ENCODE measurements around the gene HMGN1.

The HMGN1 gene

DNA sequence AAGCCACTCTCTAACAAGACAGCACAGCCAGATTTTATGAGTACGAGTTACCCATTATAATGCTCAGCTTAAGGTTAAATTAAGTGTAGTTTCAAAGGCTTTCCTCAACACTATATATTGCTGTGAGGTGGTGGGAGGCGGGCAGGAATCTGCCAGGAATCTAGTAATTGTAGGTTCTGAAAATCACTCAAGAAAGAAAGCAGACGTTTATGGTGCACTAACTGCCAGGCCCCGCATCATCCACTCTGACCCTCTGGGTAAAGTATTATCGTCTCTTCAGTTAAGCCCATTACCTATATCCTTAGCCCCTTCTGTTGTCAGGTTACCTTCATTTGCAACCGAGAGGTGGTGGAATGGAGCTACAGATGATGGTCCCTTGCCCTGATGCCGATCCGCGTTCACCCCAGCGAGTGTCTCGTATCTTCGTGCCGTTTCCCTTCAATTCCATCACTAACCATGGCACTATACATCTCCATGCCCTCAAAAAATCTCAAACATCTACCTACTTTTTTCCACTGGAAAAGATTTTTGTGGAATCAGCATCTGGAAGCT is 12.4 kb downstream of the HMGN1 start:
- Histone ChIP-seq H4K20me1 (ENCODE audit: insufficient read depth, low read length, poor library complexity, severe bottlenecking) (no peaks in the 10 kb centered on the region), H3K4me1 (ENCODE audit: insufficient read depth, low read length, poor library complexity, severe bottlenecking) (no peaks in the 10 kb centered on the region), H3F3A (ENCODE audit: low read depth) (no peaks in the 10 kb centered on the region), H3K4me2 (ENCODE audit: low read depth, low read length, poor library complexity, severe bottlenecking) (no peak overlapping the region), H3K9me3 (ENCODE audit: insufficient read depth, low read depth, low read length) (no peaks in the 10 kb centered on the region), H3K9ac (ENCODE audit: low read depth, low read length, poor library complexity, severe bottlenecking) (no peak overlapping the region), H2AFZ (ENCODE audit: low read length) (no peak overlapping the region), H3K4me3 (ENCODE audit: low read length, poor library complexity, severe bottlenecking) (no peak overlapping the region), H3K79me2 (ENCODE audit: insufficient read depth, low read length) (no peaks in the 10 kb centered on the region), H3K27me3 (ENCODE audit: insufficient read depth, low read length, poor library complexity, severe bottlenecking) (no peaks in the 10 kb centered on the region), H3K36me3 (ENCODE audit: insufficient read depth, low read length) (peaks cover 9% of the 10 kb centered on the region), H3K9me2 (replicated peaks; ENCODE audit: low read depth, low read length) (no peaks in the 10 kb centered on the region)
- TF ChIP-seq EZH2phosphoT487 (IDR thresholded peaks at IDR 0.05; ENCODE audit: borderline replicate concordance) (no peak), CTCF (conservative IDR thresholded peaks at IDR 0.05; ENCODE audit: low read length) (no peak)

DNA sequence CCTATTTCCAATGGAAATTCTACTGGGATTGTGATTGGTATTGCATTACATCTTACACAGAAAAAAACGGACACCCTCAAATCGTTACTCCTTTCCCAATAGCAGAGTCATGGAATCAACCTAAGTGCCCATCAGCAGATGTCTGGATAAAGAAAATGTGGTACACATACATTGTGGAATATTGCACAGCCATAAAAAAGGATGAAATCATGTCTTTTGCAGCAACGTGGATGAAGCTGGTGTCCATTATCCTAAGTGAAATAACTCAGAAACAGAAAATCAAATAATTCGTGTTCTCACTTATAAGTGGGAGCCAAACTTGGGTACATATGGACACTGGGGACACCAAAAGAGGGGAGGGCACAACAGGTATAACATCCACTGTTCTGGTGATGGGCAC is 14.3 kb downstream of the HMGN1 start:
- H3K79me2 ChIP-seq (ENCODE audit: insufficient read depth, low read length): no peaks in the 10 kb centered on the region
- no peaks in the 10 kb centered on the region for H3F3A ChIP-seq (ENCODE audit: low read depth)
- no peaks in the 10 kb centered on the region for H3K4me1 ChIP-seq (ENCODE audit: insufficient read depth, low read length, poor library complexity, severe bottlenecking)
- H3K9ac ChIP-seq (ENCODE audit: low read depth, low read length, poor library complexity, severe bottlenecking): no peak overlapping the region
- H4K20me1 ChIP-seq (ENCODE audit: insufficient read depth, low read length, poor library complexity, severe bottlenecking): no peaks in the 10 kb centered on the region
- H2AFZ ChIP-seq (ENCODE audit: low read length): no peak overlapping the region
- no peaks in the 10 kb centered on the region for H3K27me3 ChIP-seq (ENCODE audit: insufficient read depth, low read length, poor library complexity, severe bottlenecking)
- no peaks in the 10 kb centered on the region for H3K9me3 ChIP-seq (ENCODE audit: insufficient read depth, low read depth, low read length)
- no peaks in the 10 kb centered on the region for H3K9me2 ChIP-seq (replicated peaks; ENCODE audit: low read depth, low read length)
- no peak overlapping the region for H3K4me2 ChIP-seq (ENCODE audit: low read depth, low read length, poor library complexity, severe bottlenecking)
- no peaks in the 10 kb centered on the region for H3K36me3 ChIP-seq (ENCODE audit: insufficient read depth, low read length)
- no peak overlapping the region for H3K4me3 ChIP-seq (ENCODE audit: low read length, poor library complexity, severe bottlenecking)
- no peak for TF ChIP-seq CTCF (conservative IDR thresholded peaks at IDR 0.05; ENCODE audit: low read length)
- no peak for TF ChIP-seq EZH2phosphoT487 (IDR thresholded peaks at IDR 0.05; ENCODE audit: borderline replicate concordance)

DNA sequence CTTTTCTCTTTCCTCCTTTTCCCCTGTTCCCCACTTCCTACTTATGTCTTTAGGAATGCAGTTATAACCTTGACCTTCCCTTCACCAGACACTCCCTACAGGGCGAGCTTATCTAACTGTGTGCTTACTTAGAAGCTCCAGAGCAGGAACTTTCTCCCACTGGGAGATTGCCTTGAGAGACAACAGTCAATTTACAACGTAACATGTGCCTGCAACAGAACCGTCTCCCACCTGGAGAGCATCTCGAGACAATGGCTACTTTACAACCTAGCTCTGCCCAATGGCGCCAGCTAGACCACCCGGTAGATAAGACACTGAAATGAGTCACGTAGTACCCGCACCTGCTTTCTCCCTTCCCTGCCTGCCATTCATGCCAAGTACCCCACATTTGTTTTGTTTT is 16.7 kb downstream of the HMGN1 start:
- no peaks in the 10 kb centered on the region for H3K27me3 ChIP-seq (ENCODE audit: insufficient read depth, low read length, poor library complexity, severe bottlenecking)
- no peak overlapping the region for H3K4me3 ChIP-seq (ENCODE audit: low read length, poor library complexity, severe bottlenecking)
- no peaks in the 10 kb centered on the region for H4K20me1 ChIP-seq (ENCODE audit: insufficient read depth, low read length, poor library complexity, severe bottlenecking)
- no peak overlapping the region for H3K9ac ChIP-seq (ENCODE audit: low read depth, low read length, poor library complexity, severe bottlenecking)
- H3K79me2 ChIP-seq (ENCODE audit: insufficient read depth, low read length): no peaks in the 10 kb centered on the region
- H3K4me2 ChIP-seq (ENCODE audit: low read depth, low read length, poor library complexity, severe bottlenecking): no peak overlapping the region
- no peaks in the 10 kb centered on the region for H3K9me3 ChIP-seq (ENCODE audit: insufficient read depth, low read depth, low read length)
- H3K4me1 ChIP-seq (ENCODE audit: insufficient read depth, low read length, poor library complexity, severe bottlenecking): no peaks in the 10 kb centered on the region
- H3K36me3 ChIP-seq (ENCODE audit: insufficient read depth, low read length): no peaks in the 10 kb centered on the region
- H3K9me2 ChIP-seq (replicated peaks; ENCODE audit: low read depth, low read length): no peaks in the 10 kb centered on the region
- H2AFZ ChIP-seq (ENCODE audit: low read length): no peak overlapping the region
- TF ChIP-seq CTCF (conservative IDR thresholded peaks at IDR 0.05; ENCODE audit: low read length) (no peak), EZH2phosphoT487 (IDR thresholded peaks at IDR 0.05; ENCODE audit: borderline replicate concordance) (no peak)
- no peaks in the 10 kb centered on the region for H3F3A ChIP-seq (ENCODE audit: low read depth)

Data from Loucy (cell line).